Mucosa of rectum (tissue), 2 donors: ENCODE measurements around the gene PNO1.

Source experiments
- H3K27ac ChIP-seq, 2 donors: one replicate each; pipeline ENCODE4 v1.7.0; 2013; ENCODE audit warnings: inconsistent platforms in 2 of 2, low read depth in 2 of 2, low read length in 2 of 2
- H3K27me3 ChIP-seq, 2 donors: one replicate each; pipeline ENCODE4 v1.7.0; 2013; ENCODE audit warnings: low read length in 2 of 2; ENCODE audit not compliant: control insufficient read depth in 2 of 2, insufficient read depth in 2 of 2
- H3K36me3 ChIP-seq, 2 donors: one replicate each; pipeline ENCODE4 v1.7.0; 2013; ENCODE audit warnings: low read length in 2 of 2; ENCODE audit not compliant: control insufficient read depth in 2 of 2, insufficient read depth in 2 of 2
- H3K4me1 ChIP-seq, 2 donors: one replicate each; pipeline ENCODE4 v1.7.0; 2013; ENCODE audit warnings: low read length in 2 of 2, mild to moderate bottlenecking in 1 of 2; ENCODE audit not compliant: control insufficient read depth in 2 of 2, insufficient read depth in 2 of 2
- H3K4me3 ChIP-seq, 2 donors: one replicate each; pipeline ENCODE4 v1.7.0; 2013; ENCODE audit warnings: low read length in 2 of 2
- H3K9ac ChIP-seq, 2 donors: one replicate each; pipeline ENCODE4 v1.7.0; 2013; ENCODE audit warnings: low read length in 2 of 2, low read depth in 1 of 2, mild to moderate bottlenecking in 1 of 2
- H3K9me3 ChIP-seq, 2 donors: one replicate each; pipeline ENCODE4 v1.7.0; 2013; ENCODE audit warnings: low read length in 2 of 2; ENCODE audit not compliant: control insufficient read depth in 2 of 2
- donor health status: healthy.
- donor health status: Normal muscosa, but diverticular disease.

PNO1 gene

DNA sequence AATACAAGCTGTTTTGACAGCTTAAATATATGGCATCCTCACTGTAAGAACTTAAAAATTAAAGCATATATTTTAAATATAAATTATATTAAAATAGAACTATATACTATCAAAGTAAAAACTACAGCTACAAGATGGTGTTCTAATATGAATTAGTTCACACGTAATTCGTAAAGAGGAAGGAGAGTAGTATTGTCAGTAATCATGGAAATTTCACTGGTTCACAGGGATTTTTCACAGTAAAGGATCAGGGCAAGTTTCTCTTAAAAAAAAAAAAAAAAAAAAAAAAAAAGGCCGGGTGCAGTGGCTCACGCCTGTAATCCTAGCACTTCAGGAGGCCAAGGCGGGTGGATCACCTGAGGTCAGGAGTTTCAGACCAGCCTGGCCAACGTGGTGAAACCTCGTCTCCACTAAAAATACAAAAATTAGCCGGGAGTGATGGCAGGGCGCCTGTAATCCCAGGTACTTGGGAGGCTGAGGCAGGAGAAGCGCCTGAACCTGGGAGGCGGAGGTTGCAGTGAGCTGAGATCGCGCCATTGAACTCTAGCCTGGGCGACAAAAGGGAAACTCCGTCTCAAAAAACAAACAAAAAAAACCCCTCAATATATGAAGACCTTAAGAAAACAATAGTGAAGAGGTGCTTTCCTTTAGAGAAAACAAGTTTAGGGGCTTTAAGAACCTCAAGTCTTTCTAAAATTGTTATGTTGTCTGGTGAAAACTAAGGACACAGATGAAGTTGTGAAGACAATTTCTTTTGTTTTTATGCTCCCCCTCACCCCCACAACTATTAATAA is 32.5 kb downstream of the PNO1 start:
- no peaks in the 10 kb centered on the region for H3K27me3 ChIP-seq
- H3K4me3 ChIP-seq = no peak overlapping the region
- H3K9ac ChIP-seq = no peak overlapping the region
- H3K9me3 ChIP-seq = no peaks in the 10 kb centered on the region
- no peak overlapping the region for H3K27ac ChIP-seq
- peaks cover 0 to 2% of the 10 kb centered on the region in 2 donors for H3K4me1 ChIP-seq
- peaks cover 0 to 4% of the 10 kb centered on the region in 2 donors for H3K36me3 ChIP-seq

DNA sequence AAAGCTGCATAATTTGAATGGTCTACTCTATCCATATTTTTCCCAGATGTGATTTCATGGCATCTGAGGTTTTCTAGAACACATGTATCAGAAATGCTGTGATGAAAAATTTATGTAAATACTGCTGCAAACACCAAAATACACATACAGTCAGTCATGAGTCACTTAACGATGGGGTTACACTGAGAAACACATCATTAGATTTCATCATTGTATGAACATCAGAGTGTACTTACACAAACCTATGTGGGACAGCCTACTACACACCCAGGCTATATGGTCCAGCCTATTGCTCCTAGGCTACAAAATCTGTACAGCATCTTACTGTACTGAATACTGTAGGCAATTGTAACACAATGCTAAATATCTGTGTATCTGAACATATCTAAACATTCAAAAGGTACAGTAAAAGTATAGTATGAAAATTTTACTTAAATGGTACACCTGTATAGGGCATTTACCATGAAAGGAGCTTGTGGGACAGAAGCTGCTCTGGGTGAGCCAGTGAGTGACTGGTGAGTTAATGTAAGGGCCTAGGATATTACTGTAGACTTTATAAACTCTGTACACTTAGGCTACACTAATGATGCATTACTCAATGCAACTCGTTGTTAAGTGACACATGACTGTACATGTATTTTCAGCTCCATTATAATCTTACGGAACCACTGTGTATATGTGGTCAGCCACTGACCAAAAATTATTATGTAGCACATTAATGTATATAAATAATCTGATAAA is 33.5 kb downstream of the PNO1 start:
- Histone ChIP-seq H3K27ac (no peak overlapping the region), H3K27me3 (no peaks in the 10 kb centered on the region), H3K4me3 (no peak overlapping the region), H3K9me3 (no peaks in the 10 kb centered on the region), H3K36me3 (no peaks in the 10 kb centered on the region), H3K4me1 (peaks cover 0 to 2% of the 10 kb centered on the region in 2 donors), H3K9ac (no peak overlapping the region)

DNA sequence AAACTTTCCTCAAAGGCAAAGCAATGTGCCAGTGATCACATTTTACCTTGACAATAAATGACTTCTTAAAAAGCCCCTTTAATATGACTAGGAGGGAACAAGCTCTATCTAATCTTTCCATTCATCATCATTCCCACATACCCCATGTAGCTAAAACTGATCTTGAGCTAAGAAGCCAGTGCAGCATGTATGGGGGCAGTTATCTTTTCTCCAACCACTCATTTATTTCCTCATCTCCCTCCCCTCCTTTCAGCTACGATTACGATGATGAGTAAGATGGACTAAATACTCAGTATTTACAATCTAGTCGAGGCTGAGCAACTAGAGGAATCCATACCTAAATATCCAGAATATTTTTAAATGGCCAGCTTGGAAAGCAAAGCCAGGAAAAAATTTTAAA is 35.5 kb downstream of the PNO1 start:
- H3K4me1 ChIP-seq = peaks cover 0 to 2% of the 10 kb centered on the region in 2 donors
- H3K27me3 ChIP-seq = no peaks in the 10 kb centered on the region
- no peak overlapping the region for H3K27ac ChIP-seq
- H3K36me3 ChIP-seq = no peaks in the 10 kb centered on the region
- H3K9ac ChIP-seq = no peak overlapping the region
- H3K4me3 ChIP-seq = no peak overlapping the region
- H3K9me3 ChIP-seq = no peaks in the 10 kb centered on the region

DNA sequence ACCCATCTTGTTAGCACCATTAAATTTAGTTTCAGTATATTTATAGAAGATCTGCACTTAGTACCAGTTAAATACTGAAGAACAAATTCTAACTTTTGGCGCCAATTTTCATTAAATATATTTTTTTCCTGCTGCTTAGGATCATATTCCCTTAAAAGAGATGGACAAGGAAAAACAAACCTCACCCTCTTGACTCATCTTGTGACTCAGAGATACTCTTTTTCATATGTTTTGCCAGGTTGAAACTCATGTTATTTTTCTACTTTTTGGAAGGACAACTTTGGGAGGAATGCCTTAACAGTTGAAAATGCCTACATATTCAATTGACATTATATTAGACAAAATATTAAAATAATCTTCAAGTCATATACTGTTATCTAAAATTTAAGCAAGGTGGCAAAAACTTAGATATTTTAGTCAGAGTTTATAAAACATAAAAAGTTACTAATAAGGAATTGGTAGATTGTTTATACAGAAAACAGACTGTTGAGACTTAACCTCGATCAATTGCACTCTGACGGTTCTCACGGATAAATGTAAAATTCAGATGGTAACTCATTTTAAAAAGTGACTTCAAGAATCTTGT is 36.2 kb downstream of the PNO1 start:
- Histone ChIP-seq H3K27ac (no peak overlapping the region), H3K4me1 (peaks cover 0 to 2% of the 10 kb centered on the region in 2 donors)

DNA sequence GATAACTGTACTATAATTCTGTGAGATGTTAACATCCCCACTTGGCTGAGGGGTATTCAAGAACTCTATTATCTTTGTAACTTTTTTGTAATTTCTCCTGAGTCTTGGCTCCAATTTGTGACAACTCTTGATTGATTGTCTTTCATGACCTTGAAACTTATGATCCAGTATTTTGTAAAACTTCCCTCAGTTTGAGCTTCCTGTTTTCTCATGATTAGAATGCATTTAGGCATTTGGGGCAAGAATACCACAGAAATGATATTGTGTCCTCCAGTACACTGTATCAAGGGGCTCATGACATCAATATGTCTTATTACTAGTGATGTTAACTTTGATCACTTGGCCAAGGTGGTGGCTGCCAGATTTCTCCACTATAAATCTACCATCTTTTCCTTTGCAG is 37.4 kb downstream of the PNO1 start:
- no peak overlapping the region for H3K9ac ChIP-seq
- H3K9me3 ChIP-seq = no peaks in the 10 kb centered on the region
- peaks cover 0 to 2% of the 10 kb centered on the region in 2 donors for H3K4me1 ChIP-seq
- H3K27ac ChIP-seq = no peak overlapping the region
- H3K4me3 ChIP-seq = no peak overlapping the region
- H3K27me3 ChIP-seq = no peaks in the 10 kb centered on the region
- H3K36me3 ChIP-seq = no peaks in the 10 kb centered on the region

More for the DNA sequence above, 36.2 kb downstream of the PNO1 start:
- Histone ChIP-seq H3K27me3 (no peaks in the 10 kb centered on the region), H3K36me3 (no peaks in the 10 kb centered on the region), H3K9me3 (no peaks in the 10 kb centered on the region), H3K9ac (no peak overlapping the region), H3K4me3 (no peak overlapping the region)

DNA sequence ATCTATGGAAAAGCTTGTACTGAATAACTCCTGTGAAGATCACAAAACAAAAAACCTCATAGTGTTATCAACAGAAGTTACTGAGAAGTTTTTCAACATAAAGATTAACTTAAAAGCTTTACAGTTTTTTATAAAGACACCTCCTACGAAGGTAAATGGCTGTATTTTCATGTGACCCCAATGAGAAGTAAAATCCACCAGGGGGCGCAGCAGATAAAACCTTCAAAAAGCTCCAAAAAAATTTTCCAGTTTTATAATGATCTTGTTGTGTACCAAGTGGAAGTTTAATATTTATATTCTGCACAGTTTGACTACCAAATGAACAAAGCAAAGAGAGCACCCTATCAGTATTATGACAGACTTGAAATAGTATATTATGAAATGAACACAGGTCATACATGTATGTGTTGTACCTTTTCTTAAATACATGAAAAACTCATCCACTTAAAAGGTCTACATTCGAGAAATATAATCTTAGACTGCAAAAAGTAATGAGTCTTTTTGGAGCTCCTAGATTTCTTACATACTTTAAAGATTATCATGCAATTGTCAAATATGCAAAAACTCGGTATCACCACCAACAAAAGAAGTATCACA is 38.5 kb downstream of the PNO1 start:
- Histone ChIP-seq H3K4me1 (peaks cover 0 to 2% of the 10 kb centered on the region in 2 donors), H3K27ac (no peak overlapping the region), H3K9ac (no peak overlapping the region)

DNA sequence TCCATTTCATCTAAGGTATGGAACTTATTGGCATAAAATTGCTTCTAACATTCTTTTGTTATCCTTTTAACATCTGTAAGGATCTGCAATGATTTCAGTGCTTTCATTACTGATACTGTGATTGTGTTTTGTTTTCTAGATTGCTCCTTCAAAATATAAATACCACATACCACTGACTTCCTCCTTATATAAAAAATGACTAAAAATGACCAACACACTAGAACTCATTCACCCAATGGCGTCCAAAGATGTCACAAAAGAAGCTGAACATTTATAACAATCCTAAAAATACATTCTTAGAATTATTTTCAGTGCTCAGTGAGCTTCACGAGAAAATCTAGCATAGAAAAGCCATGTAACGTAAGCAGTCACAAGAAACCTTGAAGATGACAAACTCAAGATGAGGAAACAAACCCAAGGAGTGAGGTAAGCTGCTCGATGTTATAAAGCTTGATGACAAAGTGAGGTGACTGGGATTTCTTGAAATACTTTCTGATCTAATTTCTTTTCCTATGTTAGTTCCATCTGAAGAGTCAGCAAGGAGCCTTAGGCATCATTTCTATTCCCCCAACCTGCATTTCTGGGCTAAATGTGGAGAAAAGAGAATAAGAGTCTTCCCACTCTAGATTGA is 42.6 kb downstream of the PNO1 start:
- H3K4me3 ChIP-seq = no peak overlapping the region
- no peaks in the 10 kb centered on the region for H3K9me3 ChIP-seq
- no peaks in the 10 kb centered on the region for H3K36me3 ChIP-seq
- no peak overlapping the region for H3K27ac ChIP-seq
- H3K9ac ChIP-seq = no peak overlapping the region
- no peaks in the 10 kb centered on the region for H3K27me3 ChIP-seq
- no peaks in the 10 kb centered on the region for H3K4me1 ChIP-seq

More for the DNA sequence above, 38.5 kb downstream of the PNO1 start:
- Histone ChIP-seq H3K27me3 (no peaks in the 10 kb centered on the region), H3K4me3 (no peak overlapping the region), H3K36me3 (no peaks in the 10 kb centered on the region), H3K9me3 (no peaks in the 10 kb centered on the region)

DNA sequence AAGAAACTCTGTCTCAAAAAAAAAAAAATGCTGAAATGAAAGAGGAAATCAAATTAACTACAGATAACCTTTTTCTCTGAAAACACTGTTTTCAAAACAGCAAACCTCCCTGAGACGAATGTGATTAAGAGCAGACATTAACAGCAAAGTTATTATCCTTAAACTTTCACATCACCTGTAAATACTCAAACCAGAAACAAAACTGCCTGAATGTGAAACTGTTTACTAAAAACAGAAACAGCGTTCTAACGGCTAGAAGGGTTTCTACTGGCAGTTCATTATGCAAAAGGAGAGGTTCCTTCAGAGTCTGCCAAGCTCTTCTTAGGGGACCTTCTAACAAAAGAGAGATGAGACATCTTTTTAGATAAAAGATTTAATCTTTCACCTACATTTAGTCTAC is 45.9 kb downstream of the PNO1 start:
- Histone ChIP-seq H3K36me3 (no peaks in the 10 kb centered on the region), H3K27me3 (no peaks in the 10 kb centered on the region), H3K9me3 (no peaks in the 10 kb centered on the region), H3K4me1 (no peaks in the 10 kb centered on the region), H3K27ac (no peak overlapping the region), H3K4me3 (peak overlapping the region in 1 of 2 donors; percentile 2), H3K9ac (no peak overlapping the region)

DNA sequence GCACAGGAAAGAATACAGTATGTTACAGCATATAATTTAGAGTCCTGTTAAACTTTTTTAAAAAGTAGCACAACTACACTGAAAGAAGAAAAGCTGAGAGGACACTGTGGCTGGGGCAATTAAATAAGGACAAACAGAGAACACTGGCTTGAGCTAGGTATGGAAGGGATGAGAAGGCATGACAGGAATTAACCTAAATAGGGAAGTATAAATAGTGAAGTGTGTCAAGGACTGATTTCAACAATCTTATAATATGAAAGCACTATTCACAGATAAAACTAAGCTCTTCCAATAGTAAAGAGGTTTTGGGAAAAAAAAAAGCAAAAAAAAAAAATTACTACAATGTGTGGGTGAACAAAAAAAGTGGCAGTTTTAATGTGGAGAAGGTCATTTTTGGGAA is 49.1 kb downstream of the PNO1 start:
- Histone ChIP-seq H3K27ac (no peak overlapping the region), H3K9me3 (no peaks in the 10 kb centered on the region), H3K9ac (no peak overlapping the region), H3K4me3 (no peak overlapping the region), H3K27me3 (no peaks in the 10 kb centered on the region), H3K4me1 (no peaks in the 10 kb centered on the region), H3K36me3 (no peaks in the 10 kb centered on the region)
